NK-92 (cell line): ENCODE measurements around the gene GABRG3.
"Not testable (repeated sequence)": the region's sequence is repeated elsewhere in the genome, so short reads cannot be mapped to it uniquely, and the experiment has no call there.

Experiments
- DNase-seq: peaks from one replicate; lab custom pipeline; 2025; ENCODE audit not compliant: unreplicated experiment; lab: John Stamatoyannopoulos, UW

Gene GABRG3

DNA sequence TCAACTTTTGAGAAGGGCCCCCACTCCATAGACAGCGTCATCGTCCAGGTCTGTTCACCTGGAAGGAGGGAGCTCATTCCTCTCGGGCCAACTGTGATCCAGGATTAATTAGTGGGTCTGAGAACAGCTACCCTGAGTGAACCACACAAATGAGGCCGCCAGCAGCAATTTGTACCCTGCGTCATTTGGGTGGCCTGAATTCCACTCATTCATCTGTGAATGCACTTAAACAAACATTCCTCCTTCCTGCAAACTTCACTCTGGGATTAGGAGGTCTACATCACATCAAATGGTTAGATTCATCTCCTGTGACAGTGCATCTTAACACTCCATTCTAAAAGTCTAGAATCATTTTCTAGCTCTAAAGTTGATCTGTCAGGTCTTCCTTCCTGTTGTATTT, 201.8 kb downstream of the GABRG3 start:
- DNase-seq: no peak

- DNase-seq: no peak
These were observed 204.6 kb downstream of the GABRG3 start for GRCh38 chr15:27175472-27176153.

DNA sequence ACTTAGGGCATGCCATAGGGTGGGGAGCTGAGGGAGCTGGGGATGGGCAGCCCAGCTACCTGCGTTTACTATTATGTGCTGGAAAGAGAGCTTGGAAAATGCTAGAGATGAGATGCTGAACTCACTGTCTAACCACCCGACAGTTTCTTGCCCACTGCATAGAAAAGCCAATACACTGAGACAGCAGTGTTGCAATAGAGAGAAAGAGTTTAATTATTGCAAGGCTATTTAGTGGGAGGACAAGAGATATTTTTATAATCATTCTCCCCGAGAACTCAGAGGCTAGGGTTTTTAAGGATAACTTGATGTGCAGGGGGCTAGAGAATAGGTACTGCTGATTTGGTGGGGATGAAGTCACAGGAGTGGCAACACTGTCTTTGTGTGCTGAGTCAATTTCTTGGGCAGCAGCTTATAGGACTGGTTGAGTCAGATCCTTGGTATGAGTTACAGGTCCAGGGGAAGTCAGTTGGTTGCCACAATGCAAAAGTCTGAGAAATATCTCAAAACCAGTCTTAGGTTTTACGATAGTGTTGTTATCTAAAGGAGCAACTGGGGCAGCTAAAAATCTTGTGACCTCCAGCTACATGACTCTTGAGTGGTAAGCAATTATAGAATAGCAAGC, 205.9 kb downstream of the GABRG3 start:
- DNase-seq: no peak

DNA sequence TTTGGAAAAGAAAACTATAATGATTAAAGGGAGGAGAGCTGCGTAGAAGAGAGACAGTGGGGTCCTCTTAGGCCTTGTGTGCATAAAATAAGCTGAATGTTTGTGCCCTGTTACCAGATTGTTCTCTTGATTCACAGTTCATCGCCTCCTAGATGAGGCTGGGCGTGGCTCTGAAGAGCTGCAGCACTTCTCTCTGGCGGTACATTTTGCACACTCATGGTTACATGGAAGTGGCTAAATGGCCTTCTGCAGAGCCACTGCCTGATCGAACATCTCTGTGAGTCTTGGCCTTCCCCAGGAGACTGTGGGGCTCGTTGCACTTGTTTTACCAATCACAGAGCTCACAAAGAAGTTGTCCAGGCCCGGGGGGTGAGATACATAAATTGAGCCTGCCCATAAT, 208.8 kb downstream of the GABRG3 start:
- DNase-seq: no peak

- no peak for DNase-seq
These were observed 211.7 kb downstream of the GABRG3 start for GRCh38 chr15:27182561-27183110.

DNA sequence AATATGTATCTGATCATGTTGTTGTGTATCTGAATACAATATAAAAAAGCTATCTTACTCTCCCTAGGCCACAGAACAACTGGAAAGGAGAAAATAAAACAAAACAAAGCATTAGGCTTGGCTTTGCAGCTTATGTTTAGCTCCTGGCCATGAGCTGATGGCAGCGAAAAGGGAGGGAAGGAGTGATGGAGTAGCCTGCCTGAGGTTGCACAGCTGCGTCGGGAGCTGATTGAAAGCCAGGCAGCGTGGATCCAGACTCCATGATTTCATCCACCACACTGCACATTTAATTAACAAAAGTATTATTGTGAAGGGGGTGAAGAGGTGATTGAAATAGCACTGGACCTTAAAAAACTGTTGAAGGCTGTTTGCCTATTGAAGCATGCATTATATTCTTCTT, 212.2 kb downstream of the GABRG3 start:
- DNase-seq: no peak

DNA sequence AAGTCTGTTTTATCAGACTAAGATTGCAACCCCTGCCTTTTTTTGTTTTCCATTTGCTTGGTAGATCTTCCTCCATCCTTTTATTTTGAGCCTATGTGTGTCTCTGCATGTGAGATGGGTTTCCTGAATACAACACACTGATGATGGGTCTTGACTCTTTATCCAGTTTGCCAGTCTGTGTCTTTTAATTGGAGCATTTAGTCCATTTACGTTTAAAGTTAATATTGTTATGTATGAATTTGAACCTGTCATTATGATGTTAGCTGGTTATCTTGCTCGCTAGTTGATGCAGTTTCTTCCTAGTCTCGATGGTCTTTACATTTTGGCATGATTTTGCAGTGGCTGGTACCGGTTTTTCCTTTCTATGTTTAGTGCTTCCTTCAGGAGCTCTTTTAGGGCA, 220.5 kb downstream of the GABRG3 start:
- not testable (repeated sequence) for DNase-seq

GRCh38 chr15:27196691-27197090, 225.7 kb downstream of the GABRG3 start:
- no peak for DNase-seq

DNA sequence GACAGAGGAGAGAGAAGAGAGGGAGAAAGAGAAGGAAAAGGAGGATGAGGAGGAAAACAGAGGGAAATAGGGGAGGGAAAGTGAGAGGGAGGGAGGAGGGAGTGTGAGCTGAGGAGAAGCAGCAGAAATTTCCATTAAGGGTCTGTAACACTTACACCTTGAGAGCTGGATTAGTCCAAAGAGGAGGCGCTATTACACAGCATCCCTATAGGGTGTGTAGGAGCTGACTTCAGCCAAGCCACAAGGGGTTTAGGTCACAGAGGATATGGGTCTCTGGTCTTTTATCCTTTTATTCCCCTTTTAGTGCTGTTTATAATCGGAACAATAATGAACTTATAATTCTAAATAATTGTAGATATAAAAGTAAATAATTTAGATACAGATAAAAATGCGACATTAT, 230.4 kb downstream of the GABRG3 start:
- no peak for DNase-seq

- DNase-seq: no peak
These were observed 239.2 kb downstream of the GABRG3 start for GRCh38 chr15:27210176-27210575.

- DNase-seq: no peak
These were observed 243.1 kb downstream of the GABRG3 start for GRCh38 chr15:27214032-27214431.

GRCh38 chr15:27214961-27215360, 244.0 kb downstream of the GABRG3 start:
- DNase-seq: no peak

DNA sequence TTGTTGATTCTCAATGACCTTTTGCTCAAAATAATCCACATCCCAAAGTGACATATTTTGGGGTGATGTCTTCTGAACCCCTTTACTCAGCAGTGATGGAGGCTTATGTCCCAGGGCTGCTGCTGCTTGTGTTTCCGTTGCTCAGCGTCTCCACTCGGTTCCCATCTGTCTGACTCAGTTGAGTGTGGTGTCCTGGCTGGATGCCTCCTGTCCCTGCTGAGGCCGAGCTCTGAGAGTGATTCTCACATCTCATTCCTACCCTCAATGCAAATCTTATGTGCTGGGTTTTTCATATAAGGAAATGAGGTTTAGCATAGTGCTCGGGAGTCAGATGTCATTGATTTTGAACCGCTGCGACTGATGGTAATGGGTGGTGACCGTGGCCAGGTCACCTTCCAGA, 247.4 kb downstream of the GABRG3 start:
- DNase-seq: no peak

DNA sequence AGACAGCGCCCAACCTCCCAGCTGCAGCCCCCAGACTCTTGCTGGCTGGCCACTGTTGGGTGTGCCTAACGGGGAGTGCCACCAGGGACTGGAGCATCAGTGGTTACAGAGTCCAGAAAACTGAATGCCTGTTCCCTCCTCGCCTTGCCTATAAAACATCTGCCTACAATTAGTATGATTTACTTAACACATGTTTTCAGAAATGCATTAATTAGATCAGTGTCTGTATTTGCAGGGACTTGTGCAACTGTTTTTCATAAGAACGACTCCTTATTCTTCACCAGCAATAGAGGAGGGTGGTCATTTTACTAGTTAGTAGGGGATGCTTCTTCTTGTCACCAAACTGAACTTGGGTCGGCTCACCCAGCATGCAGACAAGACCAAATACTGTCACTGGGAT, 248.7 kb downstream of the GABRG3 start:
- DNase-seq: no peak

DNA sequence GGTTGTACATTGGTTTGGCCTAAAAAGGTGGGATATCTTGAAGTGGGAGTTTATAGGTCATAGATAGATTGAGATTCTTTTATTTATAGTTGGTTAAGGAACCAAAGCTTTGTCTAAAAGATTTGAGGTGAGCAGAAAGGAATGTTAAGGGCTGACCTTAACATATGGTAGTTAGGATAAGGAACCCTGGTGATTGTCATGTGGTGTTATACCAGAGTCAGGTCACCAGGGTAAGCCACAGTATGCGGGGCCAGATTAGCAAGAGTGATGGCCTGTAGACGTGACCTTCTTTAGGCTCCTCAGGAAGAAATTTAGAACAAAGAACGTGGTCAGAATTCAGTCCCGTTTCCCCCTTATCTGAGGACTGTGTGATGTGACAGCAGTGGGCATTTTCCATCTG, 249.2 kb downstream of the GABRG3 start:
- no peak for DNase-seq

- DNase-seq: no peak
These were observed 251.5 kb downstream of the GABRG3 start for GRCh38 chr15:27222479-27222878.

DNA sequence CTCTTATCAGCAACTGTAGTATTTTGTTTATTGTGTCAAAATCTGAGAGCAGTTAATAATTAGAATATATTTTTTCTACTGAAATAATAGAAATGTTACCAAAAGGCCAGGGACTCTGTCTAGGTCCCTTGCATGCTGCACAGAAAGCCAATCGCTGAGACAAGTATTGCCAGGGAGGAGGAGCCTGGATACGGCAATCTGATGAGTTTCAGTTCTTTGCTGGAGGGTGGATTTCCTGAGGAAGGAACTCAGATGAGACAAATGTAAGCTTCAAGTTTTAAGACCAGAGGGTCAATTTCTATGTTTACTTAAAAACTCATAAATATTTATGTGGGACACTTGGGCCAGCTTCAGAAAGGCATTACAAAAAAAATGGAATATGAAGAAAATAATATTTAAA, 252.2 kb downstream of the GABRG3 start:
- no peak for DNase-seq

- DNase-seq: no peak
These were observed 260.8 kb downstream of the GABRG3 start for GRCh38 chr15:27231811-27232210.

DNA sequence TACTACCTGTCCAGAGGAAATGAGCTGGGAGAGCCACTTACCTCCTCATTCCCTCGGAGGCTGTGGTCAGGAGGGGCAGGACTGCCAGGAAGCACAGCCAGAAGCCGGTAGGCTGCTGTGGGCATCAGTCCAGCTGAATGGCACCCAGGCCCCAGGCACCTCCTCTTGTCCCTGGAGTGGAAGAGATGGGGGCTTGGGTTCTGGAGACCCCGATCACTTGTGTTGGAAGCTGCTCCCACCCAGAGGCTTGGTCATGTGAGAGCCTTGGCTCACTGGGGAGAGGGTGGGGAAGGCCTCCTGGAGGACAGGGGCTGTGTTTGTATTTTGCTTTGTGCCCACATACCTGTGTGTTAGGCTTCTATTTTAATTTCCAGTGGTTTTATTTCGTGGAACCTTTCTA, 261.9 kb downstream of the GABRG3 start:
- no peak for DNase-seq

DNA sequence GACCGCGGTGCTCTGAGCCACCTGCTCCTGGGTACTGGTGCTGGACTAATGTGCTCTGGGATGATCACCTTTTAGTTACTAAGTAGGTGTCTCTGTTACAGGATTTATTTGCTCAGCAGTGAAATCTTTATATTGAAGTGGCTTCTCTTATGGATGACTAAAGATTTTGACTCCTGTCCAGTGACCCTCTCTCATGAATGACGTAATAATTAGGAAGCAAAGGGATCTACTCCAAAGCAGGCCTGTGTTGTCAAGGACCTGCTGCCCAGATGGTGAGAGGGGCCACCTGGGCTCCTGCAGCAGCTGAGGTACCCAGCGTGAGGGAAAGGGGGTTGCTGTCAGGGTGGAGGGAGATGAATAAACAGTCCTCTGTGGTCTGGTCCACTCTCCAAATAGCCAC, 263.6 kb downstream of the GABRG3 start:
- no peak for DNase-seq

GRCh38 chr15:27235161-27235560, 264.2 kb downstream of the GABRG3 start:
- no peak for DNase-seq

- DNase-seq: no peak
These were observed 264.7 kb downstream of the GABRG3 start for GRCh38 chr15:27235681-27236080.
